HG02943 (cell line): ENCODE measurements around the gene FRY.
"Not testable (repeated sequence)": the region's sequence is repeated elsewhere in the genome, so short reads cannot be mapped to it uniquely, and the experiment has no call there.

Experiments
- ATAC-seq: cut with Tn5 transposase; IDR thresholded peaks from one replicate; pipeline ENCODE4 v1.9.1; 2021; ENCODE audit warnings: mild to moderate bottlenecking, low read depth, moderate library complexity; ENCODE audit not compliant: unreplicated experiment

Gene FRY

GRCh38 chr13:32040052-32040642, 8.6 kb downstream of the FRY start:
- no peak for ATAC-seq

GRCh38 chr13:32040689-32041088, 9.1 kb downstream of the FRY start:
- ATAC-seq, result no peak

- ATAC-seq, result no peak
Observed at GRCh38 chr13:32041429-32041828, 9.9 kb downstream of the FRY start.

- no peak for ATAC-seq
Observed at GRCh38 chr13:32042551-32042950, 11.0 kb downstream of the FRY start.

GRCh38 chr13:32044446-32044845, 12.9 kb downstream of the FRY start:
- ATAC-seq, result no peak

- no peak for ATAC-seq
Observed at GRCh38 chr13:32045537-32045936, 14.0 kb downstream of the FRY start.

- no peak for ATAC-seq
Observed at GRCh38 chr13:32045982-32046785, 14.6 kb downstream of the FRY start.

GRCh38 chr13:32047088-32047487, 15.5 kb downstream of the FRY start:
- no peak for ATAC-seq

- no peak for ATAC-seq
Observed at GRCh38 chr13:32047793-32048192, 16.2 kb downstream of the FRY start.

GRCh38 chr13:32048816-32049215, 17.2 kb downstream of the FRY start:
- ATAC-seq, result no peak

- no peak for ATAC-seq
Observed at GRCh38 chr13:32051156-32051555, 19.6 kb downstream of the FRY start.

- ATAC-seq, result no peak
Observed at GRCh38 chr13:32056316-32056715, 24.7 kb downstream of the FRY start.

- ATAC-seq, result not testable (repeated sequence)
Observed at GRCh38 chr13:32057325-32057724, 25.8 kb downstream of the FRY start.

- ATAC-seq, result no peak
Observed at GRCh38 chr13:32059511-32059984, 28.0 kb downstream of the FRY start.

- no peak for ATAC-seq
Observed at GRCh38 chr13:32060401-32060878, 28.9 kb downstream of the FRY start.

- ATAC-seq, result no peak
Observed at GRCh38 chr13:32063619-32064233, 32.2 kb downstream of the FRY start.

GRCh38 chr13:32067149-32067961, 35.8 kb downstream of the FRY start:
- ATAC-seq, result no peak

- no peak for ATAC-seq
Observed at GRCh38 chr13:32068255-32068654, 36.7 kb downstream of the FRY start.

- ATAC-seq, result no peak
Observed at GRCh38 chr13:32073180-32073864, 41.7 kb downstream of the FRY start.
